Measurements from ENCODE around the gene ZNF609. TPM values are rescaled to one million over a fixed set of nuclear protein-coding genes. Genes with fewer than 3 reads are reported as not detected.
"Not testable (repeated sequence)": the region's sequence is repeated elsewhere in the genome, so short reads cannot be mapped to it uniquely, and the experiment has no call there.

ZNF609 gene
- total RNA-seq, 1 experiment from 2014 or later = 31.0 TPM

DNA sequence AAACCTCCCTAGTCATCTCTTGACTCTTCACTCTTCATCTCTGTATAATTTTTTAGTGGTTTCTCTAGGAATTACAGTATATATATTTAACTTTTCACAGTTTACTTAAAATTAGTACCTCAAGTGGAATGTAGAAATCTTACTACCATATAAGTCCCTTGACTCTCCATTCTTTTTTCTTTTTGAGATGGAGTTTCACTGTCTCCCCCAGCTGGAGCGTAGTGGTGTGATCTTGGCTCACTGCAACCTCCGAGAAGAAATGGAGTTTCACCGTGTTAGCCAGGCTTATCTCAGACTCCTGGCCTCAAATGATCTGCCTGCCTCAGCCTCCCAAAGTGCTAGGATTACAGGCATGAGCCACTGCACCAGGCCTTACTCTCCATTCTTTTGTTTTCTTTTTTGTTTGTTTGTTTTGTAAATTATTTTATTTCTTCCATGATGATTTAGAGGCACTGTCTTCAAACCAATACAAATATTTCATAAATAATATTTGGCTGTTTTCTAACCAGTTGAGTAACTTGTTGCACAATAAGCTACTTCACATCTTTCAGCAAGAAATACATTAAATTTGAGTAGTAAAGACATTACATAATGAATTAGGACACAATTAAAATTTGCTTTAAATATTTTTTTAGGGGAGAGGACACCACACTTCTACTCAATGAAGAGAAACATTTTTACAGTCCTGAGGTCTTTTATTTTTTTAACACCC is 170.2 kb downstream of the ZNF609 start:
- Histone ChIP-seq H3K4me3 (replicated peaks in 1 of 2; ENCODE audit: low read depth in 1 of 2, low read length in 2 of 2) (no peak overlapping the region), H3K4me1 (ENCODE audit: control insufficient read depth in 1 of 2, insufficient read depth in 2 of 2, low read length in 2 of 2) (peaks cover 7 to 16% of the 10 kb centered on the region in 2 experiments; a peak in 2 of 4 replicates), H3K36me3 (ENCODE audit: control insufficient read depth in 1 of 2, insufficient read depth in 2 of 2, low read length in 2 of 2) (no peaks in the 10 kb centered on the region), H2AFZ (ENCODE audit: low read depth, low read length, poor library complexity, severe bottlenecking) (no peak overlapping the region), H4K20me1 (ENCODE audit: insufficient read depth) (no peaks in the 10 kb centered on the region), H3K27me3 (ENCODE audit: insufficient read depth, low read length) (no peaks in the 10 kb centered on the region), H3K9me2 (ENCODE audit: insufficient read depth) (no peaks in the 10 kb centered on the region), H3K9ac (ENCODE audit: low read length) (no peak overlapping the region), H3K27ac (ENCODE audit: low read depth, low read length) (no peak overlapping the region), H3K9me3 (ENCODE audit: control insufficient read depth in 1 of 2, insufficient read depth in 1 of 2, low read depth in 1 of 2, low read length in 2 of 2) (no peaks in the 10 kb centered on the region), H3K4me2 (ENCODE audit: low read length) (no peak overlapping the region), H3K79me2 (ENCODE audit: insufficient read depth, low read length) (peaks cover 9% of the 10 kb centered on the region; the same call in 1 of the 2 replicates)
- intact Hi-C loops (cut with micrococcal nuclease) = no loop called here
- POLR2A ChIA-PET = no interaction called here
- BruUV-seq (replicated peaks) = no TSS peak
- CTCF ChIA-PET = no interaction called here
- DNase-seq (ENCODE audit: low read depth, low spot score) = no peak
- RAD21 ChIA-PET (ENCODE audit: low non-redundant PET in 1 of 2, low total read pairs in 2 of 2, uncharacterized antibody in 2 of 2, unreplicated experiment in 2 of 2) = no interaction called here
- TF ChIP-seq TCF7L2 (IDR thresholded peaks at IDR 0.05; ENCODE audit: borderline replicate concordance, extremely low read depth, insufficient read depth, insufficient read length) = no peak
- TF ChIP-seq, protein P1, sequence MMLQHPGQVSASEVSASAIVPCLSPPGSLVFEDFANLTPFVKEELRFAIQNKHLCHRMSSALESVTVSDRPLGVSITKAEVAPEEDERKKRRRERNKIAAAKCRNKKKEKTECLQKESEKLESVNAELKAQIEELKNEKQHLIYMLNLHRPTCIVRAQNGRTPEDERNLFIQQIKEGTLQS (IDR thresholded peaks at IDR 0.05) = no peak
- TF ChIP-seq, protein P2, sequence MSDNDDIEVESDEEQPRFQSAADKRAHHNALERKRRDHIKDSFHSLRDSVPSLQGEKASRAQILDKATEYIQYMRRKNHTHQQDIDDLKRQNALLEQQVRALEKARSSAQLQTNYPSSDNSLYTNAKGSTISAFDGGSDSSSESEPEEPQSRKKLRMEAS (IDR thresholded peaks at IDR 0.05) = no peak
- TF ChIP-seq CEBPB (IDR thresholded peaks at IDR 0.05; ENCODE audit: low read depth) = no peak
- no peak for ATAC-seq

DNA sequence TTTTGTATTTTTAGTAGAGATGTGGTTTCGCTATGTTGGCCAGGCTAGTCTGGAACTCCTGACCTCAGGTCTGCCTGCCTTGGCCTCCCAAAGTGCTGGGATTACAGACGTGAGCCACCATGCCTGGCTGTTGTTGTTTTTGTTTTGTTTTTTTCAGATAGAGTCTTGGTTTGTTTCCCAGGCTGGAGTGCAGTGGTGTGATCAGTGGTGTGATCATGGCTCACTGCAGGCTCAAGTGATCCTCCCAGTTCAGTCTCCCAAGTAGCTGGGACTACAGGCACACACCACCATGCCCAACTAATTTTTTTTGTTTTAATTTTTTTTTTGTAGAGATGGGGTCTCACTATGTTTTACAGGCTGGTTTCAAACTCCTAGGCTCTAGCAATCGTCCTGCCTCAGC is 172.3 kb downstream of the ZNF609 start:
- H3K4me3 ChIP-seq (replicated peaks in 1 of 2; ENCODE audit: low read depth in 1 of 2, low read length in 2 of 2); BruUV-seq (replicated peaks); POLR2A ChIA-PET; H3K27me3 ChIP-seq (ENCODE audit: insufficient read depth, low read length); DNase-seq (ENCODE audit: low read depth, low spot score); H3K36me3 ChIP-seq (ENCODE audit: control insufficient read depth in 1 of 2, insufficient read depth in 2 of 2, low read length in 2 of 2); intact Hi-C loops (cut with micrococcal nuclease); RAD21 ChIA-PET (ENCODE audit: low non-redundant PET in 1 of 2, low total read pairs in 2 of 2, uncharacterized antibody in 2 of 2, unreplicated experiment in 2 of 2); H3K9me2 ChIP-seq (ENCODE audit: insufficient read depth); CTCF ChIA-PET; ATAC-seq; H3K9ac ChIP-seq (ENCODE audit: low read length); H3K27ac ChIP-seq (ENCODE audit: low read depth, low read length); H3K9me3 ChIP-seq (ENCODE audit: control insufficient read depth in 1 of 2, insufficient read depth in 1 of 2, low read depth in 1 of 2, low read length in 2 of 2); H4K20me1 ChIP-seq (ENCODE audit: insufficient read depth); H2AFZ ChIP-seq (ENCODE audit: low read depth, low read length, poor library complexity, severe bottlenecking); H3K4me2 ChIP-seq (ENCODE audit: low read length): not testable (repeated sequence)
- Histone ChIP-seq H3K79me2 (ENCODE audit: insufficient read depth, low read length) (peaks cover 22% of the 10 kb centered on the region), H3K4me1 (ENCODE audit: control insufficient read depth in 1 of 2, insufficient read depth in 2 of 2, low read length in 2 of 2) (peaks cover 7 to 16% of the 10 kb centered on the region in 2 experiments; a peak in 2 of 4 replicates)
